ENCODE data around the gene CCNC.

GRCh38 chr6:99550046-99550748 is 18.3 kb downstream of the CCNC start:
- no peak for TF ChIP-seq POLR2A (IDR thresholded peaks at IDR 0.05)
- no peak for TF ChIP-seq CTCF (IDR thresholded peaks at IDR 0.05)

Measured in right lobe of liver (tissue), 4 donors.